Measurements from ENCODE around the gene APBB1IP.

DNA sequence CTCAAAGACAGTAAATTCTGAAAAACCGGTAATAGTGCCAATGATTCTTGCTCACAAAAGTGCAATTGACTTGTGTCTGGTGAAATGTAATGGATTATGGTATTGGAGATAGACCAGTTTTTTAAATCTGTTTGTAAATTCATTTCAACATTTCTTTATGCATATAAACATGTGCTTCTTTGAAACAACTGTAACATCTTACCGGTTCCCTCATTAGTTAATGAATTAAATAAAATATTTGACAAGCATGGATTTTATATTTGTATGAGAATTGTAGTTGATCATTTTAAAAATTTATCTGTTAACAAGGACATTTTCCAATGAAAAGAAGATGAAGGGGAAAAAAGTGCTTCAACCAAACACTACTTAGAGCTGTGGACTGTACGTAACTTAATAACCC, 21.0 kb upstream of the APBB1IP start:
- TF ChIP-seq EZH2 (IDR thresholded peaks at IDR 0.05) (no peak), POLR2AphosphoS5 (IDR thresholded peaks at IDR 0.05; ENCODE audit: borderline replicate concordance, low read depth, low read length) (no peak), FOXP2 (optimal IDR thresholded peaks at IDR 0.05; ENCODE audit: control extremely low read depth, extremely low read length, insufficient read depth) (no peak)

Measured in SK-N-MC (cell line).